Adipocyte (in vitro differentiated cells): Measurements from ENCODE around the gene CELSR3.
A peak's percentile ranks its signal among the peaks of the same experiment; 100 is the strongest.

ENCODE experiments used
- DNase-seq: peaks from one replicate; pipeline ENCODE4 v3.0.0-alpha.2; 2015; ENCODE audit warnings: low read depth
- H3K27me3 ChIP-seq: replicated peaks from 2 replicates; pipeline ENCODE4 v1.7.0; 2013; ENCODE audit warnings: mild to moderate bottlenecking, low read length, moderate library complexity; ENCODE audit not compliant: control insufficient read depth, insufficient read depth
- H3K36me3 ChIP-seq: 2 replicates; pipeline ENCODE4 v1.7.0; 2013; ENCODE audit warnings: low read length, mild to moderate bottlenecking, moderate library complexity; ENCODE audit not compliant: control insufficient read depth, insufficient read depth, severe bottlenecking
- H3K4me1 ChIP-seq: 2 replicates; pipeline ENCODE4 v1.7.0; 2013; ENCODE audit warnings: mild to moderate bottlenecking, low read length, moderate library complexity; ENCODE audit not compliant: control insufficient read depth, insufficient read depth
- H3K4me3 ChIP-seq: 2 replicates; pipeline ENCODE4 v1.7.0; 2013; ENCODE audit warnings: mild to moderate bottlenecking, low read length, moderate library complexity
- H3K9ac ChIP-seq: 2 replicates; pipeline ENCODE4 v1.7.0; 2013; ENCODE audit warnings: mild to moderate bottlenecking, low read length, moderate library complexity
- H3K9me3 ChIP-seq: 2 replicates; pipeline ENCODE4 v1.7.0; 2013; ENCODE audit warnings: mild to moderate bottlenecking, low read length, moderate library complexity; ENCODE audit not compliant: control insufficient read depth

Gene CELSR3

DNA sequence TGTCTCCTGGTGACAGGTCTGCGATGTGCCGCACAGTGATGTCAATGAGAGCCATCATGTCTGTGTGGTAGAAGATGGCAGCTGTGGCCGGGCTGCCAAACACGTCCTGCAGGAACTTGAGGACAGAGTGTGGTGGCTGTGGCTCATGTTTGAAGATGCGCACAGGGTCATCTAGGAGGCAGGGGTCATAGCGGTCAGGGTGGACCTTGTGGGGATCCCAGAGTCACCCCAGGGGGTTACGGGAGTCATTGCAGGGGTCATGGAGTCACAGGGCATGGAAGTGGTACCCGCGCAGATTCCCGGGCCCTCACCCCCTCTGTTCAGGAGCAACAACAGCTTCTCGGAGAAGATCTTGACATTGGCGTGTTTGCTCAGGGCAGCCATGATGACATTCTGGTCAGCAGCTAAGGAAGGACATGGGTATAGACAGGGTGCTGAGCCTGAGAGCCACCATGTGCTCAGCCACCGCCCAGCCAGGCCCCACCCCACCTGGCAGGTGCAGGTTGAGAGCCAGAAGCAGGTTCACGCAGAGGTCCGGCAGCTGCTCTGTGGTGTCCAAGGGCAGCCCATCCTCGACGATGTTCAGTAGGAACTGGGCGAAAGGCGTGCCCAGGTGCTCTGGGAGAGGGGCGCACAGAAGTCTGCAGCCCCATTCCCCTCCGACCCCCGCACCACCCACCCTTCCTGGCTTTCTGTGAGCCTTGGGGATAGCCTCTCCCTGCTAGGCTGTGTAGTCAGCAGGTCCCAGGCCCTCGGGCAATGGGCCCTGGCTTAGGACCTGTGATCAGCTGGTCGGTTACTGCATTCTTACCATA lies 16.1 kb upstream of the CELSR3 start:
- Histone ChIP-seq H3K9me3 (no peaks in the 10 kb centered on the region), H3K27me3 (no peaks in the 10 kb centered on the region), H3K9ac (no peak overlapping the region), H3K4me1 (peaks cover 7% of the 10 kb centered on the region), H3K36me3 (peaks cover 66% of the 10 kb centered on the region), H3K4me3 (no peak overlapping the region)
- no peak for DNase-seq

DNA sequence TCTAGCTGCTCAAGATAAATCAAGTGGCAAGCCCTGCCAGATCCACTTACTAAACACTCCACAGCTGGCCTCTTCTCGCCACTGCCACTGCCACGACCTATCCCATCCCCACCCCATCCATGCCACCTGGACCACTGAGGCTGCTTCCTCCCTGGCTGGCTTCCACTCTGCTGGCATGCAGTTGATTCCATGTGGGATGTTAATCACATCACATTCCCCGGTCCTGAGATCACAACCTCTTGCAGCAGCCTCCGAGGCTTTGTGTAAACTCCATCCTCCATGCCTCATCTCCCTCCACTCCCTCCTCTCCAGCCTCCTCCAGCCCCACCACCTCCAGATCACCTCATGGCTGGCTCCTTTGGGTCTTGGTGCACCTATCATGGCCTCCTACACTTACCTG lies 15.4 kb upstream of the CELSR3 start:
- peaks cover 66% of the 10 kb centered on the region for H3K36me3 ChIP-seq
- H3K4me1 ChIP-seq, result peaks cover under 1% of the 10 kb centered on the region
- no peaks in the 10 kb centered on the region for H3K9me3 ChIP-seq
- H3K27me3 ChIP-seq, result no peaks in the 10 kb centered on the region
- H3K4me3 ChIP-seq, result no peak overlapping the region
- no peak for DNase-seq
- H3K9ac ChIP-seq, result no peak overlapping the region

DNA sequence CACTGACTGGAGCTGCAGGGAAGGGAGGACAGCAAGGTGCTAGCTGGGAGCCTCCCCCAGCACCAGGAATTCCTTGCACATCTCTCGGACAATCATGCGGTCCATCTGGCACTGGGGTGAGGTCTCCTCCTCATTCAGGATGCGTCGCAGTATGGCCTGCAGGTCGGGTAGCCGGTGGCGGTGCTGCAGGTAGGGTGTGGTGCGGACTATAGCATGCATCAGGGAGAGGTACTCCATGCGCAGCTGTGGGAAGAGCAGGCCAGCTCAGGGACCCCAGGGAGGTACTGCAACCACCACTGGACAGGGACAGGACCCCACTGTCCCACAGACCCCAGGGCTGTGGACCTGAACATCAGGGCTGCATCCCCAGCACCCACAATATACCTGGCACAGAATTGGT lies 11.8 kb upstream of the CELSR3 start:
- Histone ChIP-seq H3K9me3 (no peaks in the 10 kb centered on the region), H3K9ac (no peak overlapping the region), H3K27me3 (no peaks in the 10 kb centered on the region), H3K4me1 (no peaks in the 10 kb centered on the region), H3K36me3 (peaks cover 49% of the 10 kb centered on the region), H3K4me3 (no peak overlapping the region)
- DNase-seq, result no peak

DNA sequence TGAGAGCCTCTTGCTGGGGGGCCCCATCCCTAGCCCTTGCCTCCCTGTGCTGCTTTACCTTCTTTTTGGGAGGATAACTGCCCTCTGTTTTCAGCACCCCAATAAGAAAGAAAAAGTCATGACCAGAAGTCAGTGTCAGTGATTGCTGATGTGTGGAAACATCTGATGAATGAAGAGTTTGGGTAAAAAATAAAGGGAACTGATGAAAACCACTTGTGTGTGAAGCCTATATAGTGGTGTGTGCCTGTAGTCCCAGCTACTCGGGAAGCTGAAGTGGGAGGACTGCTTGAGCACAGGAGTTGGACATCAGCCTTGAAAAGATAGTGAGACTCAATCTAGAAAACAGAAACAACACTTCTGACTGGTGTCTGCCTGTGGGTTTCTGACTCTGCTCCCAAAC lies 9.8 kb upstream of the CELSR3 start:
- Histone ChIP-seq H3K4me3 (no peak overlapping the region), H3K36me3 (peaks cover 31% of the 10 kb centered on the region), H3K27me3 (no peaks in the 10 kb centered on the region), H3K9ac (no peak overlapping the region), H3K4me1 (no peaks in the 10 kb centered on the region), H3K9me3 (no peaks in the 10 kb centered on the region)
- no peak for DNase-seq

DNA sequence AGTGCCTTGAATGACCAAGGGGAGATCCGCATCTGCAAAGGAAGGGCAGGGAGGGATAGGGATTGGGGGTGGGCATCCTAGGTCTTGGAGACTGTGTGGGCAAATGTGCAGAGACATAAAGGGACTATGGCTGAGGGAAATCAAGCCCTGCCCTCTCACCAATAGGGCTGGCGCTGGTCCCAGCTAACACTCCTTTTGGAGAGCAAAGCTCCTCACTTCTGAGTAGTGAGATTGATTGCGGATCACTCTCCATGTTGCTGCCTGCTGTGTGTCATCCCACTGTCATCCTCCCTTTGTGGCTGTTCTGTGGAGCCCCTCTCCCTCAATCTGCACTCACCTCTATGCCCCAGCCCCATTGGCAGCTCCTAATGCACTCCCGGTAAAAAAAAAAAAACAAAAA lies 2.2 kb upstream of the CELSR3 start:
- no peaks in the 10 kb centered on the region for H3K27me3 ChIP-seq
- peaks cover 22% of the 10 kb centered on the region for H3K4me1 ChIP-seq
- H3K9ac ChIP-seq, result no peak overlapping the region
- H3K36me3 ChIP-seq, result no peaks in the 10 kb centered on the region
- no peak for DNase-seq
- H3K4me3 ChIP-seq, result no peak overlapping the region
- no peaks in the 10 kb centered on the region for H3K9me3 ChIP-seq

DNA sequence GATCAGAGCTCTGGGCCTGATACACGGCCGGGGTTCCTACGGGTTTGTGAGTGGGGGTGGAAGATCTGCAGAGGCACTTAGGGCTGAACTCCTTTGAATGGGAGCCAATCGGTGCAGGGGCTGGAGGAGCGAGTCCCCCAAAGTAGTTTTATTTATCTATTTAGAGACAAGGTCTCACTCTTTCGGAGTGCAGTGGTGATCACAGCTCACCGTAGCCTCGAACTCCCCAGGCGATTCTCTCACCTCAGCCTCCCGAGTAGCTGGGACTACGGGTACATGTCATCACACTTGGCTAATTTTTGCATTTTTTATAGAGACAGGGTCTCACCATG lies 1.6 kb upstream of the CELSR3 start:
- DNase-seq, result no peak

DNA sequence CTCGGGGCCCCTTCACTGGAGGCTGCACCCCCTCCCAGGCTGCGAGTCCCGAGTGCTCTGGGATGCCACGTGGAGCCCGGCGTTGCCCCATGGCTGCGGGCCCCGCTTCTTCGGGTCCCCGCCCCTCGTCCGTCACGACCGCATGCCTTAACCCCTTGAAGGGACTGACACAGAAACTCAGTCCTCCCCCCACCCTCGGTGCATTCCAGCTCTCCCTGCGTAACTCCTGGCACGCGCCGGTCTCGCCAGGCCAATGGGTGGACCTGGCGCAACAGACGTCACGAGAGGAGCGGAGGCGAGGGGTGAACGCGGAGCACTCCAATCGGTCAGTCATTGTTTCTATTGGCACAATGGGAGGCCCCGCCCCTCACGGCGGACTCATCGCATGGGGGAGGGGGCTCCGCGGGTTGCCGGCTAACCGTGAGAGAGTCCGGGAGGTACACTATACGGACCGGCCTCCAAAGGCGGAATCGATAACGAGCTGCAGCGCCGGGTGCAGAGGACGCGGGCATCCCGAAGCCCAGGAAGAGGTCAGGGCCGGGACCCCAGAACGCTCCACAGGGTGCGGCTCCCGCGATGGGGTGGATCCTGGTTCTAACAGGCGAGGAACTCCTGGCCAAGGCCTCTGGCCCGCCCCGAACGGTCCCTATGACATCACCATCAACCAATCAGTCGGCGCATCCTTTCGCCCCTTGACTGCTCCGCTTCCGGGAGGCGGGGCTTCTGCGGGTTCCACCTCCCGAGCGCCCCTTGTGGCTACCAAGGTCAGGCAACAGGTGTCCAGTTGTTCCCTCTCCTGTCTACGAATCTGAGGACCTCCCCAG lies 1.0 kb upstream of the CELSR3 start:
- H3K36me3 ChIP-seq, result no peaks in the 10 kb centered on the region
- peak overlapping the region; percentile 83 for H3K9ac ChIP-seq
- no peaks in the 10 kb centered on the region for H3K9me3 ChIP-seq
- DNase-seq, result peak; percentile 96
- no peaks in the 10 kb centered on the region for H3K27me3 ChIP-seq
- H3K4me3 ChIP-seq, result peak overlapping the region; percentile 84
- peaks cover 22% of the 10 kb centered on the region for H3K4me1 ChIP-seq

More for the DNA sequence above, 1.6 kb upstream of the CELSR3 start:
- no peaks in the 10 kb centered on the region for H3K27me3 ChIP-seq
- no peak overlapping the region for H3K9ac ChIP-seq
- no peaks in the 10 kb centered on the region for H3K36me3 ChIP-seq
- peaks cover 22% of the 10 kb centered on the region for H3K4me1 ChIP-seq
- no peaks in the 10 kb centered on the region for H3K9me3 ChIP-seq
- peak overlapping the region; percentile 84 for H3K4me3 ChIP-seq

DNA sequence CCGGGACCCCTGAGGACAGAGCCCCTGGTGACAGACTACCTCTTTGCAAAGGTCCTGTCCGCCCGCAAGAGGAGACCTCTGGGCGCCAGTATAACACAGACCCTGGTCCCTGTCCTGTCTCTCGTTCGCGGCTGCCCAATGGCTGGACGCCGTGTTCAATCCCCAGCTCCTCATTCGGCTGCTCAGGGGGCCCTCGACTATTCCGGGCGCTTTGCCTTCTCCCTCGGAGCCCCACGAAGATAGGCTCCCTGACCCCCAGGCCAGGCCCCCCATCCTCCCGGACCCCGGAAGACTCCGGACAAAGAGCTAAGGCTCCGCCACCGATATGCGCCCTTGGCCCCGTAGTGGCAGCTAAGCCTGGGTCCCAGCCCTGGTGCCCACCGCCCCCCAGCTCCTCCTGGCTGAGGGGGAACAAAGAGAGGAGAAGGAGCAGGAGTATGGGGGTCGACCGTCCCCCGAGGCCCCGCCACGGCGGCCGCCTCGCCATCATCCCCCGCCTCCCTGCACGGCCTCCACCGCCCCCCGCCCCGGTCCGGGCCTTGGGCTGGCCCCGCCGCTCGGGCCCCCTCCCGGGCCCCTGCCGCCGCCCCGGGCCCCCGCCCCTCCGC lies 437 bp downstream of the CELSR3 start:
- Histone ChIP-seq H3K4me3 (peak overlapping the region; percentile 79), H3K4me1 (peaks cover 22% of the 10 kb centered on the region), H3K27me3 (no peaks in the 10 kb centered on the region), H3K9ac (no peak overlapping the region), H3K36me3 (no peaks in the 10 kb centered on the region), H3K9me3 (no peaks in the 10 kb centered on the region)
- no peak for DNase-seq

DNA sequence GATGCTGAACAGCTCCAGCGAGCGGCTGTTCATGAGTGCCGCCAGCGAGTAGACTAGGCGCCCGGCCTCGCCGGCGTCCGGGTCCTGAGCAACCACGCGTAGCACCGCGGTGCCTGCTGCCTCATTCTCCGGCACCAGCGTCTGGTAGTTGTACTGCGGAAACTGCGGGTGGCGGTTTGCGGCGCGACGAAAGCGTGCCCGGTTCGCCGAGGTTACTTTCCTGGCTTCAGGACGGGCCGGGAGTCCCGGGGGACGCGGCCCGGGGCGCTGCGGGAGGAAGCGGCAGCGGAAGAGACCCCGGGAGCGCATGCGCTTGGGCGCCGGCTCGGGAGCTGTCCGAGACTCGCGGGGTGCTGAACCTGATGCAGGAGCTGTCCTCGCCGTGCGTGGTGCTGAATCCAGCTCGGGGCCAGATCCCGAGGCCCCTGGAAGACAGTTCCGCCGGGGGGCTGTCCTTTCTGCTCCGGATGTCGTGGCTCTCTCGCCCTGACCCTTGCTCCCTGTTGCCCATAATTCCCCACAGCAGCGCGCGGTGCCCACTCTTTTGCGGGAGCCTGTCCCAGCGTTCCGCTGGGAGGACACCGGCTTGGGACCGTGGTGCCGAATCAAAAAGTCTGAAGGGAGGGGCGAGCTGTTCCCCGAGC lies 1.1 kb downstream of the CELSR3 start:
- H3K36me3 ChIP-seq, result no peaks in the 10 kb centered on the region
- peaks cover 24% of the 10 kb centered on the region for H3K4me1 ChIP-seq
- no peaks in the 10 kb centered on the region for H3K9me3 ChIP-seq
- peak; percentile 83 for DNase-seq
- H3K9ac ChIP-seq, result no peak overlapping the region
- no peaks in the 10 kb centered on the region for H3K27me3 ChIP-seq
- peak overlapping the region; percentile 79 for H3K4me3 ChIP-seq

DNA sequence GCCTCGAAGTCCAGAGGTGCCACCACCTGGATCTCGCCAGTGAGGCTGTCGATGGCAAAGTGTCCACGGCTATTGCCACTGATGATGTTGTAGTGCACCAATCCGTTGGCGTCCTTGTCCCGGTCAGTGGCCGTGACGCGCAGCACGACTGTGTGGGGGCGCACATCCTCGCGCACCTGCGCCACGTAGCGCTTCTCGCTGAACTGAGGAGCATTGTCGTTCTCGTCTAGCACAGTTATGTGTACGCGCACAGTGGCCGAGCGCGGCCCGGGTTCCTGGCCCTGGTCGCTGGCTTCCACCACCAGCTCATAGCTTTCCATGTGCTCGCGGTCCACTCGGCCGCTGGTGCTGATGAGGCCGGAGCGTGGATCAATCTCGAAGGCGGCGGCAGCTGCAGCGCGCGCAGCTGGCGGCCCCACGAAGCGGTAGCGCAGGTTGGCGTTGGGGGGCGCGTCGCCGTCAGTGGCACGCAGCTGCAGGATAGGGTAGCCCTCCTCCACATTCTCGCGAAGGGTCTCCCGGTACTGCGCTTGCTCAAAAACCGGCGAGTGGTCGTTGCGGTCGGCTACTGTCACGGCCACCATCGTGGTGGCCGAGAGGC lies 1.8 kb downstream of the CELSR3 start:
- H3K9ac ChIP-seq, result no peak overlapping the region
- peaks cover 30% of the 10 kb centered on the region for H3K4me1 ChIP-seq
- peak overlapping the region; percentile 79 for H3K4me3 ChIP-seq
- H3K9me3 ChIP-seq, result no peaks in the 10 kb centered on the region
- no peak for DNase-seq
- no peaks in the 10 kb centered on the region for H3K27me3 ChIP-seq
- H3K36me3 ChIP-seq, result no peaks in the 10 kb centered on the region
